Stimulated activated CD4-positive, alpha-beta T cell treated with anti-CD3 and anti-CD28 coated beads, Interleukin-12 subunit alpha, Interleukin-12 subunit beta, amount 100 ng/mL, for 24 hours (primary cell): ENCODE results near the gene DPYSL4.

Experiments
- DNase-seq, 2 experiments: peaks; one replicate each; pipeline ENCODE4 v3.0.0-alpha.2; 2020; ENCODE audit warnings: low read depth in 2 of 2

The DPYSL4 gene

DNA sequence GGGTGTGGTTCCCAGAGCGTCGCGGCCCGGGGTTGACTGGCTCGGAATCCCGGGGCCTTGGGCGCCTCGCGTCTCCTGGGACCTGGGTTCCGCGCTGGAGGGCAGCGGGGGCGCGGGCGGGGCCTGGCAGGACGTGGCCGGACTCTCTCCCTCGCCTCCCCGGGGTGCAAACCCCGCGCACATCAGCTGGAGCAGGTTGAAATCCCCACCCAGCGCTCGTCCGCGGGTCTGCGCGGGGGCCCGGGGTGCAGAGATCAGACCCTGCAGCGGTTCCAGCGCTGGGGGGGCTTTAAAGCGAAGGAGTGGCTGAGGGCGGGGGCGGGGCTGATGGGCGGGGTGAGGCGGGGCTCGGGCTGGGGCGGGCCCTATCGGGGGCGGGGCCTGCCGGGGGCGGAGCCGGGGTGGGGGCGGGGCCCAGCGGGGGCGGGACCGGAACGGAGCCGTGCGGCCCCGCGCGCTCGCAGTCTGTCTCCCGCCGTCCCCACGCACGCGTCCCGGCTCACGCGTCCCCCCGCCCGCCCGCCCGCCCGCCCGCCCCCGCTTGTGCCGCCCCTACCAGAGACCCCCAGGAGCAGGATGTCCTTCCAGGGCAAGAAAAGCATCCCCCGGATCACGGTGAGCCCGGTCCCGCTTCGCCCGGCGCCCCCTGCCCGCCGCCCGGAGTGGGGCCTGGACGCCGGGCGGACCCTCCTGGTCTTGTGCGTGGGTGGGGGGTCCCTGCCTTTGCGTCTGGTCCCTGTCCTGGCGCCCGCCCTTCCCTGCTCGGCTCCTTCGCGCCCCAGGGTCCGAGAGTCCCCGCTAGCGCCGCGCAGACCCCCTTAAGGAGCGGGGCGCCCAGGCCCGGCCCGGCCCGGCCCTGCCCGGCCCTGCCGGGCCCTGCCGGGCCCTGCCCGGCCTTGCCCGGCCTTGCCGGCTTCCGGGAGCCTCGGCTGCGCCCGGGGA lies at the start of gene DPYSL4:
DPYSL4 (plus strand) TSS at position 461 of the 942 bp plus-strand sequence; CDS start at position 577, 116 bp downstream.
- DNase-seq = no peak

DNA sequence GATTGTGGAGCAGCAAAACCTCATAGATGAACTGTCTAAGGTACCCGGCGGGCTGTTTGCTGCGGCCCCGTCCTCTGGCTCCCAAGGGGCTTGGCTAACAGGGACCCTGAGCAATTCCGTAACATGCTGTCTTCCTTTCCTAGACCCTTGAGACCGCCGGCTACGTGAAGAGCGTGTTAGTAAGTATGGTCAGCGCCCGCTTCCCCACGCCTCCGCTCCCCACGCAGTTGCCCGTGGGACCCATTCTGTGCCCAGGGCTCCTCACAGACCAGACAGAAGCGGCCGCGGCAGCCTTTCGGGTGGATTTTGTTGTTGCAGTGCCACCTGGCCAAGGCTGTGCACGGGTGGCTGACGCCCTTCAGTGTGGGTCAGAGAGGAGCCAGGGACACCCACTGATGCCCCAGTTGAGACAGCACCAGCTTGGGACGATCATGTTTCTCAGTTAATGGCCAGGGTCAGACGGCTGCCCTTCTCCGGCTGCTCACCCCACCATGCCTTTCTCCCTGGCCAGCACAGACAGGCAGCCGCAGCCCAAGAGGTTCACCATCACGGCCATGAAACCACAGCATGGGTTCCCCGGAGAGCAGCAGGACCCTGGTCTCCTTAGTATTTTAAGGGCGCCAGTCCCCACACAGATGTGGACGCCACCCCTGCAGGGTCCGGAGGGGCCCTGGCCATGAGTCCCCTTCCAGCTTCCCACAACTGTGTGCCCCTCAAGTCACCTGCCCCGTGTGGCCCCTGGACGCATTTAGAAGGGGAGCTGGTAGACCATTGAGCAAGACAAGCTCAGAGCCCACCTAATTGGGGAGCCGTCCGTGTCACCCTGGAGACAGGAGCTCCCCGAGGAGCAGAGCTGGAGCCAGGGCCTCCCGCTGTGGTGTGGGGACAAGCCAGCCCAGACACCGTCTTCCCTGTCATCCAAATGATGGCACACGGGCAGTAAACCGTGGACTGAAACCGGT lies 49.4 kb upstream of the DPYSL4 start:
- DNase-seq = no peak

DNA sequence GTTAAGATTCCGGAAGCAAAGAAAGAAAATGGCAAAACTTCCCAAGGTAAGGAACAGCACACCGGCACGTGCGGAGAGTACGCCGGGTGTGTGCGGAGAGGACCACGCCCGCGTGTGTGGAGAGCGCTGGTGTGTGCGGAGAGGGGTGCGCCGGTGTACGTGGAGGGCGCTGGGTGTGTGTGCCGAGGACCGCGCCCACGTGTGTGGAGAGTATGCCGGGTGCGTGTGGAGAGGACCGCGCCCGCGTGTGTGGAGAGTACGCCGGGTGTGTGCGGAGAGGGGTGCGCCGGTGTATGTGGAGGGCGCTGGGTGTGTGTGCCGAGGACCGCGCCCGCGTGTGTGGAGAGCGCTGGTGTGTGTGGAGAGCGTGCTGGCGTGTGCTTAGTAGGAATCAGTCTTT lies 48.6 kb upstream of the DPYSL4 start:
- DNase-seq = no peak

DNA sequence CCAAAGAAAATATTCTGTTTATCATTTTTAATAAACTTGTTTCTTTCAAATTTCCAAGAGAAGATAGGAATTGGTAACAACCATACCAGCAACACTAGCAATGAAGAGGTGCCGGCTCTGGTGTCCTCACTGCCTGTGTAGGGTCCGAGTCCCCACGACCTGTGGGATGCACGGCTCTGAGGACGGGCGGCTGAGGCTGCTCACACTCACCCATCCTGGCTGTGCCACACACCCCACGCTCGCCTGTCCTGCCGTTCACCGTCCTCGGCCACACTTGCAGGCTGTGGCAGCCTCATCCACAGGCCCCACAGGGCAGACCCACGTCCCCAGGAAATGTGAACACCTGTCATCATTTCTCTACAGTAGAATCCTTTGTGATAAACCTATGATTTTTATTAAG lies 48.2 kb upstream of the DPYSL4 start:
- DNase-seq = no peak

DNA sequence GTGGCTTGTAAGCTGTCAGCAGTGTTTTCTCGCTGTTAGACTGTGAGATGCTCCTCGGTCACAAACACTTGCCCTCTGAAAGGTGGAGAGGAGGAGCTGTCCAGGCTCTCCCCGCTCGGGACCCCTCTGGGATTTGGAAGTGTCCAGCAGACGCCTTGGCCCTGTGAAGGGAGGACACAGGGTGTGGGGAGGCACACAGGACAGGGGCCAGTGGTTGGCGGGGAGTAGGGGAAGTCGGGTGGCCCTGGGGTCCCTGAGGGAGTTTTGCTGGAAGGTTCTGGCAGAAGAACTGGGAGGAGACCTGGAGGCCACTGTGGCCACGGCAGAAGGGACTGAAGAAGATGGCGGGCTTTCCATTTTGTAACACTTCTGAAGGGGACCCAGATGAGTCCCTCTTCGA lies 47.2 kb upstream of the DPYSL4 start:
- DNase-seq = no peak

DNA sequence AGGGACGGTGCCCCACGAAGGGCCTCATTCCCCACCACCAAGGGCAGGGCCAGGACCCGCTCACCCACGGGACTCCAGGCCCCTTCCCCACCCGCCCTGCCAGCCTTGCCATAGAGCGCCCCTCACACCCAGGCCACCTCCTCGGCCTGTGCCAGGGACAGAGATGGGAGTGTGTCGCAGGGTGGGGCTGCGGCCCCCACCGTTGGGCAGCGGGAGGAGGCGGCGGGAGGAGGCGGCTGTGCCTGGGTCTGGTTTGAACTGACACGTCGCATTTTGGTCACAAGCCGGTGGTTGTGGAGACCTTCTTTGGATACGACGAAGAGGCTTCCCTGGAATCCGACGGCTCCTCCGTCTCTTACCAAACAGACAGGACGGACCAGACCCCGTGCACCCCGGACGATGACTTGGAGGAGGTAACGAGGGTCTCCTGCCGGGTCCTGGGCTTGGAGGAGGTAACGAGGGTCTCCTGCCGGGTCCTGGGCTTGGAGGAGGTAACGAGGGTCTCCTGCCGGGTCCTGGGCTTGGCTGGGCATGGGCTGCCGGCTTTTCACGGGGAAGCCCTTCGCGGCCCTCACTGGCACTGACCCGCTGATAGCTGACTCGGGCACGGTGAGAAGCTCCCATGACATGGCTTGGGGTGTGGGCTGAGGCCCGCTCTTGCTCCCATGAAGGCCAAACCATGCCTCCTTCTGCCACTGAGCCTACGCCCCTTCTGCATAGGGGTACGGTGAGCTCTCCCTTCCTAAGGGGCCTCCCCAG lies 46.4 kb upstream of the DPYSL4 start:
- DNase-seq = no peak

DNA sequence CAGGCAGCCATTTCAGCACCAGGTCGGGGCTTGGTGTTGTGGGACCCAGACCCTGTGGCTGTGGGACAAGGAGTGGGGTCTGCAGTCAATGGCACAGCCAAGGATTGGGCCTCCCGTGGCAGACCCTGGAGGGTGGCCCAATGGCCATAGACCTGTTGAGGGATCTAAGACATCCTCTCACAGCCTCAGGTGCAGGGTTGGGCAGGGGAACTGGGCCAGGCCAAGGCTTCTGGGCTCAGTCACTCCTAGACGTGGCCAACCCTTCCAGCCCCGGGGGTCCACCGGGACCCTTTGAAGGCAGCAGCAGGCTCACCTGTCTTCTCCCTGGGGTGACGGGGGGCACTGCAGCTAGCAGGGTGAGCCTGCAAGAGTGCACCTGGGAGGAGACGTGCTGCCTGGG lies 45.7 kb upstream of the DPYSL4 start:
- no peak for DNase-seq

DNA sequence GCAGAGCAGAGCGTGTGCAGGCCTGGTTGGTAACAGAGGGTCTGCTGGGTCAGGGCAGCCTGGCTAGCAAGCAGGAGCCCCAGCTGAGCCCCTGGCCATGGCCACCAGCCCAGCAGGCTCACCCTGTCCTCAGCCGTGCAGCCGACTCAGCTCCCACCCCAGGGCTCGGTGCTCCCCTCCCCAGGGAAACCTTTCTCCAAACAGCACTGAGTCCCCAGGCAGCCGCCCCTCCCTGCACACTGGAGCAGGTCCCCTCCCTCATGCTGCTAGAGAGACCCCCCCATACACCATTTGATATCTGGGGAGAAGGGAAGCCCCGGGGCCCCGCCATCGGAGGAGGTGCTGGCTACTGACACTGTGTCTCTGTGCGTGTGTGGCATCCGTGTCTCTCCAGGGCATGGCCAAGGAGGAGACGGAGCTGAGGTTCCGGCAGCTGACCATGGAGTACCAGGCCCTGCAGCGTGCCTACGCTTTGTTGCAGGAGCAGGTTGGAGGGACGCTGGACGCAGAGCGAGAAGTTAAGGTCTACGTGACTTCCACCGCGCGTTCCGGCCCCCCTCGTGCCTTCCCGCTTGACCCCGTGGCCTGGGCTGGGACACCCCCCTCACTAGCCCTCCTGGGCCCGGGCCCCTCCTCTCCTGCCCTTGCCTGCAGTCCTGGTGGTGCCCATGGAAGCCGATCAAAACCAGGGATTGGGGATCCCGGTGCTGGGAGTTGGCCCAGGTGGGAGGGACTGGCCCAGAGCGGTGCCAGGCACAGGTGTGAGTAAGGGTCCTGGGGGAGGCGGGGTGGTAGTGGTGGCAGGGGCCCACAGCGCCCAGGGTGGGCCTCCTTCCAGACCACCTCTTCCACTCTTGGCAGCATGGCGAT lies 45.0 kb upstream of the DPYSL4 start:
- no peak for DNase-seq

DNA sequence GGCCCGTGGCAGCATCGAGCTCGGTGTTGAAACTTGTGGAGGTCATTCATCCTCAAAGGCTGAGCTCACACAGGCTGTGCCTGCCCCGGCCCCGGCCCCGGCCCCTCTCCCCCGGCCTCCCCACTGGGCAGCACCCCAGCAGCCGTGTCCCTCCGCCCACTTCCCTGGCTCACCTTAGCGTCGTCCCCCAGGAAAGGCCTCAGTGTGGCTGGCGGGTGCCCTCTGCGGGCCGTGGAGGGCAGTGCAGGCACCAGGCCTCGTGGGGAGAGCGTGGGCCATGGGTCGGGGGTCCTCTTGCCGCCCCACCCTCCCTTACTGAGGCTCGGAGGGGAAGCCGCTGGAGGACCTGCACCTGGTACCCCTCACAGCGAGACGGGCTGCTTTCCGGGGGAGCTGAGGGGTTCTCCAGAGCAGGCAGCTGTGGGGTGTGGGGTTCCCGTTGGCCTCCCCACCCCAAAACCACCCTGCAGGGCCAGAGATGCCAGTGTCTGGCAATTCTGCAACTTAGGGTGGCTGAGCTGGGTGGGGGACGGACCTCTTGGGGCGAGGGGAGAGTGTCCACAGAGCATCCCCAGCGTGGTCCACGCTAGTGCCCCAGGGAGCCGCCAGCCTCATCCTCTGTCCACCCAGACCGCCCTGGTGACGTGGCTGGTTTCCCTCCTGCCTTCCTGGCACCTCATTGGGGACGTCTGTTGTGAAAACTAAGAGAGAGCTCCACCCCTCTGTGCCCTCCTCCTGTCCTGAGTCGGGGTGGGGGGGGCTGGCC lies 44.2 kb upstream of the DPYSL4 start:
- peak; percentile 20 to 48 for DNase-seq

DNA sequence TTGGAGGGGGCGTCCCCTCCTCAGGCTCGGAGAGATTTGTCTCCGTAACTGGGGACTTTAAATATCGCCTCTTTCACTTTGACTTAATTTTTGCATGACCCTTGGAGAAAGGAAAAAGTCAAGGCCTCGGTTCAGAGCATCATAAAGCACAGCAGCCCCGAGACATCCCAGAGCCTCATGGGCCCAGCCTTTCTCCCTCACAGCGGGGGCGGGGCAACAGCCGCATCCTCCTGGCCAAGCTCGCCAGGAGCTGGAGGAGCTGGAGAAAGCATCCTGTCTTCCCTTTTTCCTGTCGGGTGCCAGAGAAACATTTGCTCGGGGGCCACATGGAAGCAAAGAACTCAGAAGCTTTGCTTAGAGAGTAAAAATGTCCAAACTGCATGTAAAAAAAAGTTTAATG lies 43.6 kb upstream of the DPYSL4 start:
- DNase-seq = no peak

DNA sequence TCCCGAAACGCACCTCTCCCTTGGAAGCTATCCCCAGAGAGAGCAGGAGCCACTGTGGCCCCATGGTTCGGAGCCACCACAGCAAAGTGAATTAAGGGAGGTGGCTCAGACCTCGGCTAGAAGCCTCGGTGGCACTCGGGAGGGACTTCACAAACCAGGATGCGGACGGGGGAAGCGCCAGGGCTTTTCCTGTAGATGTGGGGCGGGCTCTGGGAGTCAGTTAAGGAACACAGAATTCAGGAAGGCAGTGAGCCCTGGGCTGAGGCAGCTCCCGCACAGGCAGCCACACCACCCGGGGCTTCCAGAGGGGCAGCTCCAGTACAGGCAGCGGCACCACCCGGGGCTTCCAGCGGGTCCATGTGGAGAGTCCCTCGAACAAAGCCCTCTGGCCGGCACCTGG lies 42.7 kb upstream of the DPYSL4 start:
- DNase-seq = no peak

DNA sequence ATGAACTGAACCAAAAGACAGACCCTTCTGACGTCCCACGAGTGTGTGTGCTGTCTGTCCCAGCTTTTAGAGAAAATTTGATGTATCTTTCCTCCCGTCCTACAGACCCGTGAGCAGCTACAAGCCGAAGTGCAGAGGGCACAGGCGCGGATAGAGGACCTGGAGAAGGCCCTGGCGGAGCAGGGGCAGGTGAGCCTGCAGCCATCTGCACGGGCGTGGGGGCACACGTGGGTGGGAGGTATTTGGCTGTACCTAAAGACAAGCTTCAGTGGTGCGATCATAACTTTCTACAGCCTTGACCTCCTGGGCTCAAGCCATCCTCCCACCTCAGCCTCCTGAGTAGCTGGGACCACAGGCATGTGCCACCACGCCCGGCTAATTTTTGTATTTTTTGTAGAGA lies 41.7 kb upstream of the DPYSL4 start:
- no peak for DNase-seq

DNA sequence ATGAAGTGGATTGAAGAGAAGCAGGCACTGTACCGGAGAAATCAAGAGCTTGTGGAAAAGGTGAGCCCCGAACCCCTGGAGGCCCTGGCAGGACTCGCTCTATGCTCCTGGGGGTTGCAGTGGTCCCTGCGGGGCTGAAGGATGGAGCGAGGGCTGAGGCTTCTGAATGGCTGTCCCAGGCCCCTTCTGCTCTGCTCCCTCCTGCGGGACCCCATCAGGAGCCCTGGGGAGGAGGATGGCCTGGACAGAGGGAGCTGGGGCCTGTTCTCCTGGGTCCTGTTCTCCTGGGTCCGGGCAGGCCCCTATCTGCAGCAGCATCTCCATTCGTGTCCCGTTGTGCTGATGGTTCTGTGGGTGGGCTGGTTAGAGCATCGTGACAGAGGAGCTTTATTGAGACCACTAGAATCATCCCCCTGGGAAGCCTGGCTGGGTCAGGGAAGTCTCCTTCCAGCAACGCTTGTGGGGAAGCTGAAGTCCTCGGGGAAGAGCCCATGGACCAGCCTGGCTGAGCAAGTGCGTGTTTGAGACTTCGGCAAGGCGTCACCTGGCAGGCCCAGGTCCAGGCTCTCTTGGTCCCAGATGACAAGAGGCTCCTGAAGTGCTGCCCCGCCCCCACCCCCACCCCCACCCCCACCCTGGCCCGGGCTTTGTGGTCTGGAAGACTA lies 41.1 kb upstream of the DPYSL4 start:
- no peak for DNase-seq

DNA sequence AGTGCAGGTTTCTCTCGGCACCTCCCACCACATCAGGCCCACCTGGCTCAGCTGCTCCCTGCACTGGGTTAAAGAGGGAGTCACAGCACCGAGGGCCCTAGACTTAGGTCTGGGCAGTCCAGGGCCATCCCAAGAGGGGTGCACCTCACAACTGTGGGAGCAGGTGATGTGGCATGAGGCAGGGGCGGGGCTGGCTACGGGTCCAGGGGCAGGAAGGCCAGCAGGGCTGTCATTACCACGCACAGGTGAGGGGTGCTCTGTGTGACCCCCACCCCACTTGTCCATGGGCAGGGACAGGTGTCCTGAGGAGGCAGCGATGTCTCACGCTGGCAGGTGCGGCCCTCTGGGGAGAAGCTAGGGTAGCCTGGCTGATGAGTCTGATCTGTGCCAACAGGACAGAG lies 40.5 kb upstream of the DPYSL4 start:
- DNase-seq = no peak

DNA sequence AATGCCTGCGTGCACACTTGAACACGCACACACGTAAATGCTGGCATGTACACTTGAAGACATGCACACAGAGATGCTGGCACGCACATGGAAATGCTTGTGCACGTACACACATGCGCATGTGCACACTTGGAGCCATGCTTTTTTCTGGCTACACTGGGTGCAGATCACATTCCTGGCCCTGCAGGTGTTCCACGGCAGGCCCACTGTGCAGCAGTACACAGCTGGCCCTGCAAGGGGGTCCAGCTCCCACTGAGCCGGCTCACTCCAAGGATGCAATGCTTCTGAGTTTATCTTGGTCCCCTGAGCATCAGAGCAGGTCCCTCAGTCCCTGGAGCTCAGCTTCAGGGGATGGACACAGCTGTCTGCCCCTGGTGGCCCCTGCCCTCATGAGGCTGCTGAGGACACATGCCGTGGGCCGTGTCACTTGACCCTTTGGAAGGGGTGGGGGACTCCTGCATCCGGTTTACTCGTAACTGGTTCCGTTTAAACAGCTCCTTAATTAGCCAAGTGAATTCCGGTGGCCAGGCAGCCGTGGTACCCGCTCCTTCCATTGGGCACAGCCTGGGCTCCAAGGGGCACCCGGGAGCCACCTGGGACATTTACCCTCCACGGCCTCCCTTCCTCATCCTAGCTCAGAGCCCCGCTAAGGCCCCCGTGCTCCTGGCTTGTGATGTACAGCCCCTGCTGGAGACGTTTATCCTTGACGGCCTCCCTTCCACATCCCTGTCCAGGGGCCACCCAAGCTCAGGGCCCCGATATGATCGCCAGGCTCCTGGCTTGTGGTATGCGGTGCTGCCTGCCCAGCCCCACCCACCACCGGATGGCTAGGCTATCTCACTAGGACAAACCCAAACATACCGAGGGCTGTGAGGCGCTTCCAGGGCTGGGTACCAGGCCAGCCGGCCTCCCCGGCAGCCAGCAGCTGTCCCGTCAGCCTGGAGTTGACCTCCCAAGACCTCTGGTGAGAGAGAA lies 39.5 kb upstream of the DPYSL4 start:
- no peak for DNase-seq

DNA sequence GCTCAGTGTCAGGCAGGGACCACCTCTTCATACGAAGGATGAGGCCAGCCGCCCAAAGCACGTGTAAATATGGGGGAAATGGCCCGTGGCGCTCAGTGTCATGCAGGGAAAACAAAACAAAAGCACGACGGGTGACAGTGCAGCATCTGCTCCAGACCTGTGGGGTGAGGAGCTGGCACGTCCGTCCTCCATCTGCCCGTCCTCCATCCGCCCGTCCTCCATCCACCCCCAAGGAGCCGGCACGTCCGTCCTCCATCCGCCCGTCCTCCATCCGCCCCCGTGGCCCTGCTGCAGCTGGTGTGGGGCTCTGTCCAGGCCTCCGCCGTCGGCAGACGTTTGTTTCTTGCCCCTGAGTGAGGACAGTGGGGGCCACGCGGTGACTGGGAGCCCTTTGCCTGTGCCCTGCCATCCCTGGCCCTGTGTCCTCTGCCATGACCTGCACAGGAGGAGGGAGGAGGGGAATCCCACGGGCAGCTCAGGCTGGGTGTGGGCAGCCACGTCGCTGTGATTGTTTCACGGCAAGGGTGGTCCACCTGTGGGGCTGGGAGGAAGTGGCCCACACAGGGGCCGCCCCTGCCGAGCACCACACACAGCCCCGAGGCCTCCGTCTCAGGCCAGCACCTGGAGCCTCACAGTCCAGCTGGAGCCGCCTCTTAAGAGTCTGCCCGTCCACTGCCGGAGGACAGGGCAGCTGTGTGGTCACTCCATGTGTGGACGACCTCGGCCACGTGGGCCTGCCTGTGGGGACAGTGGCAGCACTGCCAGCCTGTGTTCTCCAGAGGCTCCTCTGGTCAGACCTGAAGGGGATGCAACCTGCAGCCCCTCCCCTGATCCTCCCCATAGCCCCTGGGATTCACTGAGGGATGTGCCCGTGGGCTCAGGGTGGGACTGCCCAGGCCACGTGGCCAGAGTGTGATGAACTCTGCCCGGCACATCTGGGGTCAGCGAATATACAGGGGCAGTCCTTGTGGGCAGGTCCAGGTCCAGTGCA lies 38.2 kb upstream of the DPYSL4 start:
- DNase-seq = no peak

DNA sequence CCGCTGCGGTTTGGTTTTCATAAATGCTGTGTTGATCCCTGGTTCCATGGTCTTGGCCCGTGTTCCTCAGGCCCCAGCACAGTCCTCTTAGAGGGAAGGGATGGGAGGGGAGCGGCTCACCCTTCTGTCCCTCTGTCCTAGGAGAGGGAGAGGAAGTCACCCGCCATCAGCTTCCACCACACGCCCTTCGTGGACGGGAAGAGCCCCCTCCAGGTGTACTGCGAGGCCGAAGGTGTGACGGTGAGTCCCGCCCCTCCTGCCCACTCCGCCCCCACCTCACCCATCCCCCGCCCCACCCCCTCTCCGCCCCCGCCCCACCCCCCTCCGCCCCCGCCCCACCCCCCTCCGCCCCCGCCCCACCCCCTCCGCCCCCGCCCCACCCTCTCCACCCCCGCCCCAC lies 37.5 kb upstream of the DPYSL4 start:
- DNase-seq = no peak
